GM12878 (cell line): ENCODE results near the gene ZNF366. TPM values are rescaled to one million over a fixed set of nuclear protein-coding genes. Genes with fewer than 3 reads are reported as not detected.

Experiments used
- ATAC-seq: fragments of 200-7000 bp; cut with Tn5 transposase; 3 replicates; pipeline ENCODE4 v1.9.1; 2020; ENCODE audit warnings: mild to moderate bottlenecking, moderate library complexity
- BruUV-seq: library from RNA; stranded (reverse); fragments of 400-500 nt; replicated peaks from 2 replicates; lab custom pipeline; 2021; lab: Mats Ljungman, UMichigan
- CTCF ChIA-PET: fragments of 300-600 bp; sonication (Branson Sonifier 250); formaldehyde crosslinking; extraction: SDS; loops from one replicate; lab custom pipeline; 2021; ENCODE audit warnings: inconsistent platforms; lab: Yijun Ruan, JAX
- POLR2A ChIA-PET: fragments of 350-600 bp; formaldehyde crosslinking; extraction: SDS; loops from one replicate; lab custom pipeline; 2021; ENCODE audit warnings: inconsistent platforms; lab: Charles Lee
- RAD21 ChIA-PET: fragments of 300-600 bp; sonication (Branson Sonifier 250); formaldehyde crosslinking; loops from one replicate; lab custom pipeline; 2023; ENCODE audit warnings: antibody characterized with exemption; ENCODE audit not compliant: unreplicated experiment; lab: Charles Lee
- SMC1A ChIA-PET: fragments of 300-600 bp; sonication (Branson Sonifier 250); formaldehyde crosslinking; loops from one replicate; lab custom pipeline; 2023; ENCODE audit not compliant: unreplicated experiment, uncharacterized antibody; lab: Charles Lee
- DNase-seq: peaks from one replicate; pipeline ENCODE4 v3.0.0-alpha.2; 2011; ENCODE audit warnings: low read depth, low spot score
- FAIRE-seq: peaks from 3 replicates; lab custom pipeline; 2011; peaks lifted over from hg19 to GRCh38; lab: Jason Lieb, UNC
- H2AFZ ChIP-seq: 2 replicates; pipeline ENCODE4 v1.6.0; 2011; ENCODE audit warnings: low read depth, low read length, control low read depth; ENCODE audit not compliant: control insufficient read depth
- H3K27ac ChIP-seq: 2 replicates; pipeline ENCODE4 v1.5.1; 2011; ENCODE audit warnings: control low read depth; ENCODE audit not compliant: control insufficient read depth, insufficient read depth
- H3K27me3 ChIP-seq, 2 experiments: replicated peaks in 1 of 2; 2 replicates each; pipeline versions ENCODE4 v1.6.0 to v1.6.1; 2011; ENCODE audit warnings: low read length in 1 of 2; ENCODE audit not compliant: control insufficient read depth in 2 of 2, insufficient read depth in 2 of 2
- H3K36me3 ChIP-seq, 2 experiments: 2 replicates each; pipeline ENCODE4 v1.5.1; 2011; ENCODE audit warnings: low read length in 1 of 2; ENCODE audit not compliant: control insufficient read depth in 2 of 2, insufficient read depth in 2 of 2
- H3K4me1 ChIP-seq: 2 replicates; pipeline ENCODE4 v1.6.1; 2011; ENCODE audit warnings: mild to moderate bottlenecking, low read length, moderate library complexity, mixed read lengths; ENCODE audit not compliant: control insufficient read depth, insufficient read depth
- H3K4me2 ChIP-seq: 2 replicates; pipeline ENCODE4 v1.6.0; 2011; ENCODE audit warnings: control low read depth; ENCODE audit not compliant: control insufficient read depth, insufficient read depth
- H3K4me3 ChIP-seq: fragments of 200-600 bp; sonication (generic); 2 replicates; pipeline ENCODE4 v1.5.1; 2016
- H3K79me2 ChIP-seq: 2 replicates; pipeline ENCODE4 v1.6.0; 2011; ENCODE audit warnings: low read length; ENCODE audit not compliant: control insufficient read depth, insufficient read depth
- H3K9ac ChIP-seq: 2 replicates; pipeline ENCODE4 v1.8.0; 2011; ENCODE audit warnings: low read length, control low read depth, mixed read lengths; ENCODE audit not compliant: control insufficient read depth, insufficient read depth
- H3K9me3 ChIP-seq: replicated peaks from 3 replicates; pipeline ENCODE4 v1.5.1; 2011; ENCODE audit warnings: mild to moderate bottlenecking, low read length; ENCODE audit not compliant: control insufficient read depth, insufficient read depth
- H4K20me1 ChIP-seq: 2 replicates; pipeline ENCODE4 v1.6.0; 2011; ENCODE audit not compliant: control insufficient read depth, insufficient read depth
- ETV6 ChIP-seq, 2 experiments: fragments of 450-650 bp in 1 of 2; IDR thresholded peaks in 1 of 2; conservative IDR thresholded peaks in 1 of 2; 2 replicates each; pipeline ENCODE4 v1.6.1; 2014; ENCODE audit warnings: antibody characterized with exemption in 1 of 2, borderline replicate concordance in 1 of 2, low read depth in 1 of 2, mild to moderate bottlenecking in 1 of 2, moderate library complexity in 1 of 2
- POLR2AphosphoS2 ChIP-seq: IDR thresholded peaks from 2 replicates; pipeline ENCODE4 v1.6.1; 2011; ENCODE audit warnings: low read depth, mild to moderate bottlenecking, low read length, improper control_type of control experiment, moderate library complexity
- RAD21 ChIP-seq: IDR thresholded peaks from 2 replicates; pipeline ENCODE4 v1.6.1; 2011; ENCODE audit warnings: mild to moderate bottlenecking, low read depth, low read length, moderate library complexity; ENCODE audit not compliant: insufficient read depth
- SMAD5 ChIP-seq: IDR thresholded peaks from 2 replicates; pipeline ENCODE4 v1.6.1; 2016; ENCODE audit warnings: antibody characterized with exemption, low read depth
- WRNIP1 ChIP-seq: IDR thresholded peaks from 2 replicates; pipeline ENCODE4 v1.6.1; 2011; ENCODE audit warnings: low read depth, low read length, improper control_type of control experiment, borderline replicate concordance
- WGBS: methylation state at CpG from one replicate; pipeline ENCODE4 v1.1.6; 2016; ENCODE audit warnings: low lambda C conversion rate; ENCODE audit not compliant: insufficient replicate concordance, insufficient coverage; ENCODE audit errors: missing lambda C conversion rate; 5-methylcytosine and 5-hydroxymethylcytosine counted together
- in situ Hi-C: fragments of 300-500 bp; cut with MboI; formaldehyde crosslinking; loops from 9 replicates; pipeline ENCODE4 v1.14.3; 2018; ENCODE audit warnings: mixed read lengths
- intact Hi-C: fragments of 100-400 bp; cut with micrococcal nuclease; formaldehyde crosslinking; loops from one replicate; pipeline ENCODE4 v1.14.2; 2022; ENCODE audit not compliant: unreplicated experiment
- polyA plus RNA-seq, 11 experiments: library from polyadenylated mRNA; depleted of rRNA in 4 of 11; unstranded in 6 of 11; stranded (reverse) in 5 of 11; fragments of >200 nt; fragmentation: Nextera tagmentation in 4 of 11; fragmentation: Illumina TruSeq in 1 of 11; extraction: Ambion mirVana in 4 of 11; extraction: Trizol in 1 of 11; gene quantifications; 1 replicate in 1 of 11; 2 replicates in 10 of 11; pipeline versions ENCODE4 v1.2.1 to v1.2.3, GENCODE V29; 2011 to 2016; ENCODE audit warnings: inconsistent platforms in 2 of 11, missing spikeins in 2 of 11, low read depth in 1 of 11
- total RNA-seq, 4 experiments: library from RNA; depleted of rRNA in 3 of 4; stranded (reverse); fragments of >200 nt in 3 of 4; fragmentation: Illumina TruSeq in 1 of 4; extraction: Trizol in 1 of 4; gene quantifications; 2 replicates each; pipeline versions ENCODE4 v1.2.1 to v1.2.3, GENCODE V29; 2013 to 2021
- TF ChIP-seq, protein P1 (sequence below): IDR thresholded peaks from 2 replicates; pipeline ENCODE4 v1.6.1; 2012; ENCODE audit warnings: mild to moderate bottlenecking, low read depth, low read length
- TF ChIP-seq, protein P2 (sequence below): fragments of 450-650 bp; IDR thresholded peaks from 2 replicates; pipeline ENCODE4 v1.6.1; 2017; ENCODE audit warnings: low read depth, mild to moderate bottlenecking, moderate library complexity
- TF ChIP-seq, protein P3 (sequence below): IDR thresholded peaks from 2 replicates; pipeline ENCODE4 v1.6.1; 2011; ENCODE audit warnings: low read depth, low read length, improper control_type of control experiment, borderline replicate concordance

ZNF366 gene
- total and polyA plus RNA-seq, 10 of the 15 experiments (the other 5 are each of a cell fraction or from before 2014, with no cell fraction given) = 0.01 to 0.18 (median 0.04) TPM; not detected in 6

DNA sequence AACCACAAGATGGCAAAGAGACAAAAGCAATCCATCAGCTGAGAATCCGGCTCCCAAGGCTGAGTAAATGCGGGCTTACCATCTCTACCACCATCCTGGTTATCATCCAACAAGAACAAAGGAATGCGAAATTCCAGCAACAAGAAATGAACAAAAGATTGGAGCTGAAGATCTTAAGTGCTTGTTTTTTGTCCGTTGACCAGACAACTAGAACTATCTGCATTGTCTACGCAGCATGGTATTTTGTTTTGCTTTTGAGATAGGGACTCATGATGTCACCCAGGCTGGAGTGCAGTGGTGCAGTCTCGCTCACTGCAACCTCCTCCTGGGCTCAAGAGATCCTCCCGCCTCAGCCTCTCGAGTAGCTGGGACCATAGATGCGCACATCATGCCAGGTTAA, 88.9 kb downstream of the ZNF366 start (continued):
- no peak for TF ChIP-seq RAD21
- TF ChIP-seq, protein P1, sequence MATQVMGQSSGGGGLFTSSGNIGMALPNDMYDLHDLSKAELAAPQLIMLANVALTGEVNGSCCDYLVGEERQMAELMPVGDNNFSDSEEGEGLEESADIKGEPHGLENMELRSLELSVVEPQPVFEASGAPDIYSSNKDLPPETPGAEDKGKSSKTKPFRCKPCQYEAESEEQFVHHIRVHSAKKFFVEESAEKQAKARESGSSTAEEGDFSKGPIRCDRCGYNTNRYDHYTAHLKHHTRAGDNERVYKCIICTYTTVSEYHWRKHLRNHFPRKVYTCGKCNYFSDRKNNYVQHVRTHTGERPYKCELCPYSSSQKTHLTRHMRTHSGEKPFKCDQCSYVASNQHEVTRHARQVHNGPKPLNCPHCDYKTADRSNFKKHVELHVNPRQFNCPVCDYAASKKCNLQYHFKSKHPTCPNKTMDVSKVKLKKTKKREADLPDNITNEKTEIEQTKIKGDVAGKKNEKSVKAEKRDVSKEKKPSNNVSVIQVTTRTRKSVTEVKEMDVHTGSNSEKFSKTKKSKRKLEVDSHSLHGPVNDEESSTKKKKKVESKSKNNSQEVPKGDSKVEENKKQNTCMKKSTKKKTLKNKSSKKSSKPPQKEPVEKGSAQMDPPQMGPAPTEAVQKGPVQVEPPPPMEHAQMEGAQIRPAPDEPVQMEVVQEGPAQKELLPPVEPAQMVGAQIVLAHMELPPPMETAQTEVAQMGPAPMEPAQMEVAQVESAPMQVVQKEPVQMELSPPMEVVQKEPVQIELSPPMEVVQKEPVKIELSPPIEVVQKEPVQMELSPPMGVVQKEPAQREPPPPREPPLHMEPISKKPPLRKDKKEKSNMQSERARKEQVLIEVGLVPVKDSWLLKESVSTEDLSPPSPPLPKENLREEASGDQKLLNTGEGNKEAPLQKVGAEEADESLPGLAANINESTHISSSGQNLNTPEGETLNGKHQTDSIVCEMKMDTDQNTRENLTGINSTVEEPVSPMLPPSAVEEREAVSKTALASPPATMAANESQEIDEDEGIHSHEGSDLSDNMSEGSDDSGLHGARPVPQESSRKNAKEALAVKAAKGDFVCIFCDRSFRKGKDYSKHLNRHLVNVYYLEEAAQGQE = no peak
- TF ChIP-seq, all 136 proteins: peak for 0

GRCh38 chr5:72417333-72418062, 89.7 kb downstream of the ZNF366 start:
- SMC1A ChIA-PET = interaction anchor here (2.1 to 3.0 kb wide), 2 partner anchors 9 to 12 kb away, joined by 7 to 12 read pairs; no protein-coding TSS in a partner anchor
- no peak for FAIRE-seq
- WGBS = 92% methylated on average over 48 of the region's 48 CpGs

More at GRCh38 chr5:72417333-72418062, 89.7 kb downstream of the ZNF366 start:
- ATAC-seq (no peak), DNase-seq (no peak)
- no peak overlapping the region for H3K9ac ChIP-seq
- in situ Hi-C loops (no loop called here), intact Hi-C loops (no loop called here)
- H3K79me2 ChIP-seq = no peaks in the 10 kb centered on the region
- H3K27ac ChIP-seq = no peak overlapping the region
- no peak overlapping the region for H2AFZ ChIP-seq
- no peaks in the 10 kb centered on the region for H4K20me1 ChIP-seq
- no peaks in the 10 kb centered on the region for H3K4me1 ChIP-seq
- H3K4me2 ChIP-seq = no peak overlapping the region
- ChIA-PET POLR2A (no interaction called here), CTCF (no interaction called here), RAD21 (no interaction called here)
- no peaks in the 10 kb centered on the region for H3K9me3 ChIP-seq
- H3K36me3 ChIP-seq = no peaks in the 10 kb centered on the region
- BruUV-seq = no TSS peak
- TF ChIP-seq, protein P2, sequence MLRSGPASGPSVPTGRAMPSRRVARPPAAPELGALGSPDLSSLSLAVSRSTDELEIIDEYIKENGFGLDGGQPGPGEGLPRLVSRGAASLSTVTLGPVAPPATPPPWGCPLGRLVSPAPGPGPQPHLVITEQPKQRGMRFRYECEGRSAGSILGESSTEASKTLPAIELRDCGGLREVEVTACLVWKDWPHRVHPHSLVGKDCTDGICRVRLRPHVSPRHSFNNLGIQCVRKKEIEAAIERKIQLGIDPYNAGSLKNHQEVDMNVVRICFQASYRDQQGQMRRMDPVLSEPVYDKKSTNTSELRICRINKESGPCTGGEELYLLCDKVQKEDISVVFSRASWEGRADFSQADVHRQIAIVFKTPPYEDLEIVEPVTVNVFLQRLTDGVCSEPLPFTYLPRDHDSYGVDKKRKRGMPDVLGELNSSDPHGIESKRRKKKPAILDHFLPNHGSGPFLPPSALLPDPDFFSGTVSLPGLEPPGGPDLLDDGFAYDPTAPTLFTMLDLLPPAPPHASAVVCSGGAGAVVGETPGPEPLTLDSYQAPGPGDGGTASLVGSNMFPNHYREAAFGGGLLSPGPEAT = no peak
- TF ChIP-seq WRNIP1 = no peak
- TF ChIP-seq POLR2AphosphoS2 = no peak
- TF ChIP-seq, protein P3, sequence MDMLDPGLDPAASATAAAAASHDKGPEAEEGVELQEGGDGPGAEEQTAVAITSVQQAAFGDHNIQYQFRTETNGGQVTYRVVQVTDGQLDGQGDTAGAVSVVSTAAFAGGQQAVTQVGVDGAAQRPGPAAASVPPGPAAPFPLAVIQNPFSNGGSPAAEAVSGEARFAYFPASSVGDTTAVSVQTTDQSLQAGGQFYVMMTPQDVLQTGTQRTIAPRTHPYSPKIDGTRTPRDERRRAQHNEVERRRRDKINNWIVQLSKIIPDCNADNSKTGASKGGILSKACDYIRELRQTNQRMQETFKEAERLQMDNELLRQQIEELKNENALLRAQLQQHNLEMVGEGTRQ = no peak
- TF ChIP-seq SMAD5 = no peak
- no peak for TF ChIP-seq ETV6 (conservative IDR thresholded peaks at IDR 0.05 in 1 of 2, IDR thresholded peaks at IDR 0.05 in 1 of 2; ENCODE audit: borderline replicate concordance in 1 of 2, low read depth in 1 of 2)
- no peaks in the 10 kb centered on the region for H3K27me3 ChIP-seq
- no peak overlapping the region for H3K4me3 ChIP-seq
